Neuron (in vitro differentiated cells): ENCODE results near the gene DAO.
"Not testable (repeated sequence)": the region's sequence is repeated elsewhere in the genome, so short reads cannot be mapped to it uniquely, and the experiment has no call there.

Source experiments
- H2AFZ ChIP-seq: one replicate; pipeline ENCODE4 v1.6.1; 2013; ENCODE audit warnings: low read depth, mild to moderate bottlenecking, inconsistent platforms, low read length, moderate library complexity
- H3K27me3 ChIP-seq: one replicate; pipeline ENCODE4 v1.6.1; 2013; ENCODE audit warnings: low read length; ENCODE audit not compliant: insufficient read depth
- H3K36me3 ChIP-seq: one replicate; pipeline ENCODE4 v1.6.1; 2013; ENCODE audit warnings: low read length; ENCODE audit not compliant: insufficient read depth
- H3K4me1 ChIP-seq: one replicate; pipeline ENCODE4 v1.6.1; 2013; ENCODE audit warnings: low read length; ENCODE audit not compliant: insufficient read depth
- H3K4me3 ChIP-seq: 2 replicates; pipeline ENCODE4 v1.5.1; 2013; ENCODE audit warnings: mild to moderate bottlenecking, low read length, moderate library complexity
- H3K9me3 ChIP-seq: one replicate; pipeline ENCODE4 v1.6.1; 2013; ENCODE audit warnings: low read length

DAO gene

DNA sequence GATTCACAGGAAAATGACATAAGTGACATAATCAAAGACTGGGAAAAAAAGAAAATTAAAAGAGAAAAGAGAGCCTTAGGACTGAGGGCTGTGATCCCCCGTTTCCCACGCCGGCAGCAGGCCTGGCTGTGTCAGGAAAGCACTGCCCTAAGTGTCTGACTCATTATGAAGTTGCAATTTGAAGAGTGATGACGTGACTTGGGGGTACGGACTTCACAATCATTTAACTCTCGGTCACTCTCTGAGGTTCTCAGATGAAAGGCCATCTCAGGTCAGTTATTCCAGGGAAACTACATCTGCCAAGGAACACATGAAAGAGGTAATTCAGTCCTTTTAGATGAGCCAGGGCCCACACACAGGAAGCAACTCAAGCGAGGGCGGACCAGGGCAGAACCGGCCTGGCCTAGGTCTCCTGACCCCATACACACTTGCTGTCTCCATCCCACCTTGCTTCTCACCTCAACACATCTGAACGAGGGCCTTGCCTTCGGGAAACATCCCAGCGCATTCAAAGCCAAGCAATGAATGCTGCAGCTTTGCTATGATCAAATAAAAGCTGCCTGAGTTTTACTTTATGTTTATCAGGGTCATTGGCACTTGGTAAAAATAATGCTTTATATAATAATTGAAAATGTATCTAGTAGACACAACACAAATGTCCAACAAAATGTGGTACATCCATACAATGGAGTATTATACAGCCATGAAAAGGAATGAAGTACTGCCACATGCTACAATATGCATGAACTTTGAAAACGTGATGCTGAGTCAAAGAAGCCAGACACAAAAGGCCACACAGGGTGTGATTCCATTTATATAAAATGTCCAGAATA lies 25.2 kb upstream of the DAO start:
- H3K27me3 ChIP-seq: no peaks in the 10 kb centered on the region
- peaks cover 5% of the 10 kb centered on the region for H3K9me3 ChIP-seq
- peaks cover 18% of the 10 kb centered on the region for H3K36me3 ChIP-seq
- no peak overlapping the region for H3K4me3 ChIP-seq
- H3K4me1 ChIP-seq: peaks cover 26% of the 10 kb centered on the region
- H2AFZ ChIP-seq: no peak overlapping the region

DNA sequence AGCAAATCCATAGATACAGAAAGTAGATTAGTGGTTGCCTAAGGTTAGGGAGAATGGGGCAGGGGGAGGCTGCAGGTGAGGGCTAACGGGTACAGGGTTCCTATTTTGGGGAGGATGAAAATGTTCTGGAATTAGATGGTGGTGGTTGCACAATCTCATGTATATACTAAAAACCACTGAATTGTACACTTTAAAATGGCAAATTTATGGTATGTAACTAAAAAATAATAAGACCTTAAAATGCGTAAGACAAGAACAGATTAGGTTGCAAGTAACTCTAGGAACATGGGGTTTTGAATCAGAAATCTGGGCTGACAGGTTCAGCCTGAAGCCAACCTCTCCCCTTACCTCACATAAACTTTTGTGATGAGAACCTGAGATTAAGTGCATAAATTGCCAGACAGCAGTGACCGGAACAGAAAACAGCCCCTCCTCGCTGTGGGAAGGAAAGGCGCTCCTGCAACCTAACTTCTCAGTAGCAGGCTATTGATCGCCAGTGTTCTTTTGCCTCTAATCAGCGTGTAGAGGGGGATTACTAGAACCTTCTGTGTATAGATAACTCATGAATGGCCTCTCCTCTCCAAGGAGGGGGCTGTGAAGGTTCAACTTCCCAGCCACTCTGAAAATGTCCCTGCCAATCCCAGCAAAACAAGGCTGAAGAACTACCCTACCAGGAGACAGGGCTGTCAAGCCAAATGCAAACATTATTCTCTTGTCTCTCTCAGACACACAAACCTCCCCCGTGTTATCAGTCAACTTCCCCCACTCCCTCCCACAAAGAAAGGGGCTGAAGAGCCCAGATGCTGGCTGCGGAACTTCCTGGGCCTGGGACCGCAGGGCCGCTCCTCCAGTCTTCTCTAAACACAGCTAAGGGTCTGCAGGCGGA lies 24.4 kb upstream of the DAO start:
- Histone ChIP-seq H3K4me1 (peaks cover 26% of the 10 kb centered on the region), H3K4me3 (peak overlapping the region; percentile 66), H2AFZ (no peak overlapping the region), H3K9me3 (peaks cover 5% of the 10 kb centered on the region), H3K36me3 (peaks cover 18% of the 10 kb centered on the region), H3K27me3 (no peaks in the 10 kb centered on the region)

DNA sequence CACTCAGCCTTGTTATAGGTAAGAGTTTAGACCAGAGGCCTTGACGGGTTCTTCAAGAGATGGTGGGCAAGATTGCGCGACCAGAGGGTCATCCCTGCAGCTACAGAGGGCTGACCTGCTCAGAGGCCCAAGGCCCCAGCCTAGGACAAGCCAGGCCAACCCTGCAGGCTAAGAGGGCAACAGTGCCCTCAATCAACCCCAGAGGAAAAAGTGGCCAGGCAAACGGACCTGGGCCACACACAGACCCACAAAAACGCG lies 23.8 kb upstream of the DAO start:
- no peak overlapping the region for H2AFZ ChIP-seq
- H3K27me3 ChIP-seq: no peaks in the 10 kb centered on the region
- H3K36me3 ChIP-seq: peaks cover 18% of the 10 kb centered on the region
- H3K4me3 ChIP-seq: peak overlapping the region; percentile 66
- H3K4me1 ChIP-seq: peaks cover 26% of the 10 kb centered on the region
- H3K9me3 ChIP-seq: peaks cover 5% of the 10 kb centered on the region

DNA sequence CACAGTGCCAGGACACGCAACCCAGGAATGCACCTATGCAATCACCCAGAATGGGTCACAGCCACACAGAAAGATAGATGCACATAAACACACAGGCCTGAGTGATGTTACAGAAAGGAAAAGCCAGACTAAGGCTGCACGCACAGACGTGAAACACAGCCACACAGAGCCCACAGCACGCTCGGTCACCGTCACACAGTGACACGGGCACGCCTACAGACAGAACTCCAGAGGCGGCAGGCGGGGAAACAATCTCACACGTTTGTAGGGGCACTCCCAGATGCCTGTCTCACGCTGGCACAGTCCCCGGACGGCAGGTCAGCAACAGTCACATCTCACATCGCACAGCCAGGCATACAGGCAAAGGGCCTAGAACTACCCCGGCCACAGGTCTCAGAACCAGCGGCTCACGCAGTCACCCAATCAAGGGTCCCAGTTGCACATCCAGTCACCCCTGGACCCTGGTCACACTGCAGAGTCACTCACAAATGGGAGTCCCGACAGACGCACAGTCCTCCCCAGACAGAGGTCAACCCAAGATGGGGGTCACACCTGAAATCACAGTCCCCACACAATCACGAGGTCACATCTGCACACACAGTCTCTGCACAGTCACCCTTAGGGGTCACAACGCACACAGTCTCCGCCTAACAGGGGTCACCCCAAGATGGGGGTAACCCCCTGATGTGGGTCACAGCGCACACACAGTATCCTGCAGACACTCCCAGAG lies 23.3 kb upstream of the DAO start:
- H3K9me3 ChIP-seq: peaks cover 5% of the 10 kb centered on the region
- peak overlapping the region; percentile 66 for H3K4me3 ChIP-seq
- H3K36me3 ChIP-seq: peaks cover 17% of the 10 kb centered on the region
- H2AFZ ChIP-seq: no peak overlapping the region
- H3K27me3 ChIP-seq: no peaks in the 10 kb centered on the region
- H3K4me1 ChIP-seq: peaks cover 26% of the 10 kb centered on the region

DNA sequence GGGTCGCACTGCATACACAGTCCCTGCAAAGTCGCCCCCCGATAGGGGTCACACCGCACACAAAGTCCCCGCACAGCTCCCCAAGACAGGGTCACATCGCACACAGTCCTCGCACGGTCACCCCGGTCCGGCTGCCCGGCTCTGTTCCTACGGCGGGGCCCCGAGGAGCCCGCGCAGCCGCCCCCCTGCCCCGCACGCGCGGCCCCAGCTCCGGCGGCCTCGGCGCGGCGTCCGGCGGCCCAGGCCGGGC lies 22.8 kb upstream of the DAO start:
- H3K4me1 ChIP-seq: peaks cover 26% of the 10 kb centered on the region
- no peak overlapping the region for H2AFZ ChIP-seq
- no peaks in the 10 kb centered on the region for H3K27me3 ChIP-seq
- H3K9me3 ChIP-seq: peaks cover 5% of the 10 kb centered on the region
- H3K4me3 ChIP-seq: peak overlapping the region; percentile 66
- peaks cover 13% of the 10 kb centered on the region for H3K36me3 ChIP-seq

DNA sequence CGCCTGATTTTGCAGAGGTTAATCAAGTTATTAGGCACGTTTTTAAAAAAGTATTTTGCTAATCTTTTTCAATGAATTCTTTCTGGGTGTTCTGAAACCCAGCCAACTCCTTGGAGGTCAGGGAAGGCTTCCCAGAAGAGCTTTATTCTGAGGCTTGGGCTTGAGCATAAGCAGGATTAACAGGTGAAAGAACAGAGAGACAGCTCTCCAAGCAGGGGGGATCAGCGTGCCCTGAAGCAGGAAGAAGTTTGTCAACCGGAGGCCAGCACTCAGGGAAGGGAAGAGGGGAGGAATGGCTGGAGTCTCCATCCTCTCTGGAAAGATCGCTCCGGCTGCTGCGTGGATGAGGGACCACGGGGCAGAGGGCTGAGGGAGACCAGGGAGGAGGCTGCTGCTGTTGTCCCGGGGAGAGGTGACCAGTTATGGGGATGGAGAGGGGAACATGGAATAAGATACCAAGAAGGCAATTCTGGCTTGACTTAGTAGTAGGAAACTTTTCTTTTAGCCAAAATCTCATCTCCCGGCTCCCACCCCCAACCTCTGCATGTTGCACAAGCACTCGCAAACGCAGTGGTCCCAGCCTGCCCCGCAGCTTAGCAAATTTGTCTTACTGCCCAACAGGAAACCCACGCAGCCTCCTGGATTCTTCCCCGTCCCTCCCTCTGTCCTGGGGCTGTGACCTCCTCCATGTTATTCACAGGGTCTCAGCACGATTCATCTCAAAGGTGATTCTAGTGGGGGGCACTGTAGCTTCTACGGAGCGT lies 21.4 kb upstream of the DAO start:
- Histone ChIP-seq H3K9me3 (peaks cover 5% of the 10 kb centered on the region), H3K4me1 (peaks cover 26% of the 10 kb centered on the region), H3K36me3 (peaks cover 6% of the 10 kb centered on the region), H2AFZ (peak overlapping the region; percentile 11), H3K27me3 (no peaks in the 10 kb centered on the region), H3K4me3 (peak overlapping the region; percentile 66)

DNA sequence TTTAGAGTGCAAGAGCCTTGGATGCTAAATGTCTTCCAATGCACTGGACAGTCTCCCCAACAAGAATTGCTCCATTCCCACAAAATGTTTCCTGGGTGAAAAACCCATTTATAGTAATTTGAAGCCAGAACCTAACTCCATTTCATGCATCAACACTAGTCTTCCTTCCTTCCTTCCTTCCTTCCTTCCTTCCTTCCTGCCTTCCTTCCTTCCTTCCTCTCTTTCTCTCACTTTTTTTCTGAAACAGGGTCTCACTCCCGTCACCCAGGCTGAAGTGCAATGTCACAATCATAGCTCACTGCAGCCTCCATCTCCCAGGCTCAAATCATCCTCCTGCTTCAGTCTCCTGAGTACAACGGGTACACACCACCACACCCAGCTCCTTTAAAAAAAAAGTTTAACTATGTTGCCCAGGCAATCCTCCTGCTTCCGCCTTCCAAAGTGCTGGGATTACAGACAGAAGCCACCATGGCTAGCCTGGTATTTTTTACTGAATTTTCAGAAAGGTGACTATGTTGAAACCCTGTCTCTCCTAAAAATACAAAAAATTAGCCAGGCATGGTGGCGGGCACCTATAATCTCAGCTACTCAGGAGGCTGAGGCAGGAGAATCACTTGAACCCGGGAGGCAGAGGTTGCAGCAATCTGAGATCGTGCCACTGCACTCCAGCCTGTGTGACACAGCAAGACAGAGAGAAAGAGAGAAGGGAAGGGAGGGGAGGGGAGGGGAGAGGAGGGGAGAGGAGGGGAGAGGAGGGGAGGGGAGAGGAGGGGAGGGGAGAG lies 20.6 kb upstream of the DAO start:
- H3K9me3 ChIP-seq, H3K36me3 ChIP-seq, H3K27me3 ChIP-seq, H3K4me3 ChIP-seq: not testable (repeated sequence)
- H3K4me1 ChIP-seq: peaks cover 26% of the 10 kb centered on the region
- H2AFZ ChIP-seq: peak overlapping the region; percentile 11

DNA sequence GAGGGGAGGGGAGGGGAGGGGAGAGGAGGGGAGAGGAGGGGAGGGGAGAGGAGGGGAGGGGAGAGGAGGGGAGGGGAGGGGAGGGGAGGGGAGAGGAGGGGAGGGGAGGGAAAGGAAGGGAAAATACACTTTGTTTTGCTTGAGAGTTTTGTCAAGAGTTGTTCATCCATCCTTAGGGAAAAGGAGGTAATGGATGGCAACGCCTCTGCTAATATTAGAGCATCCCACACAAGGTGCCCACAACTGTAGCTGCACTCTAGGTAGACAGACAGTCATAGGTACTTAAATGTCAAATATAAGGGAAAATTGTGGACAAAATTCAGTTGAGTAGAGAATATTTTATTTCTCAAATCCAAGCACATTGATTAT lies 20.0 kb upstream of the DAO start:
- H3K4me3 ChIP-seq: no peak overlapping the region
- peaks cover 26% of the 10 kb centered on the region for H3K4me1 ChIP-seq
- H3K9me3 ChIP-seq: peaks cover 2% of the 10 kb centered on the region
- no peaks in the 10 kb centered on the region for H3K36me3 ChIP-seq
- H2AFZ ChIP-seq: no peak overlapping the region
- no peaks in the 10 kb centered on the region for H3K27me3 ChIP-seq

DNA sequence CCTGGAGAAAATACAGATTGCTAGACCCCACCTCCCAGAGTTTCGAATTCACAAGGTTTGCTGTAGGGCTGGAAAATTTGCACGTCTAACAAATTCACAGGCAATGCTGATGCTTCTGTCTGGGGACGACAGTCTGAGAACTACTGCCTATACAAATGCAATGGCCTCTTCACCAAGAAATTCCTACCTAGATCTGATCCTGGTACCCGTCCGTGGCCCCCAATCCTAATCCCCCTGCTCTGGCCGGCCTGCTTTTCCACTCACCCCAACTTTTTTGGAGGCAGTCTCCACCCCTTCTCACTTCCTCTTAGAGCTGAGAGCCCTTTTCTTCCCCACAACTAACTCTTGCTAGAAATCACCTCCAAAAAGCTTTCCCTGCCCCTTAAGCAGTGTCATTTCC lies 19.4 kb upstream of the DAO start:
- Histone ChIP-seq H3K9me3 (no peaks in the 10 kb centered on the region), H3K4me3 (no peak overlapping the region), H2AFZ (no peak overlapping the region), H3K36me3 (no peaks in the 10 kb centered on the region), H3K27me3 (no peaks in the 10 kb centered on the region), H3K4me1 (peaks cover 26% of the 10 kb centered on the region)

DNA sequence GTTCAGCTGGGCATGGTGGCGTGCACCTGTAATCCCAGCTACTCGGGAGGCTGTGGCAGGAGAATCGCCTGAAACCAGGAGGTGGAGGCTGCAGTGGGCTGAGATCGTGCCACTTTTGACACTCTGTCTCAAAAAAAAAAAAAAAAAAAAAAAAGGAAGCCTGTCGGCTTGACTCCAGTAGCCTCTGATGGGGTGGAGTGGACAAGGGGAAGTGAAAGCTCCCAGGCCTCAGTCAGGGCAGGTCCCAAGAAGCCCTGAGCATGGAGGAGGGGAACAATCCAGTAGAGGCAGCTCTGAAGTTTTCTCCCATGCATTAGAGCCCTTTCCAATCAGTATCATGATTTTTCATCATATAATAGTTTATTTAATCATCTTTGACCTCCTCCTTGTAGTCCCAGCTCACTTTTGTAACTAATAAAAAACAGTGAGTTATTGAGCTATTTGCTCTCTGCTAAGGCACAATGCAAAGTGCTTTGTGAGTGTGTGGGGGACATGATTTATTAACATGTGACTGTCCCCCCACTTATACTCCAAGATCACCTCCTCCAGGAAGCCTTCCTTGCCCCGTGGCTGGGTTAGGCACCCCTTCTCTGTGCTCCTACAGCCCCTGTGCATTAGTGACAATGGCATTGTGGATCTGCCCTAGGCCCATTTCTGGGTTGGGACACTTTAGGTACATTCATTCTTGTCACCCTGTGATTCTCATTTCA lies 17.9 kb upstream of the DAO start:
- no peak overlapping the region for H3K4me3 ChIP-seq
- H3K9me3 ChIP-seq: peaks cover 2% of the 10 kb centered on the region
- H3K4me1 ChIP-seq: peaks cover 13% of the 10 kb centered on the region

DNA sequence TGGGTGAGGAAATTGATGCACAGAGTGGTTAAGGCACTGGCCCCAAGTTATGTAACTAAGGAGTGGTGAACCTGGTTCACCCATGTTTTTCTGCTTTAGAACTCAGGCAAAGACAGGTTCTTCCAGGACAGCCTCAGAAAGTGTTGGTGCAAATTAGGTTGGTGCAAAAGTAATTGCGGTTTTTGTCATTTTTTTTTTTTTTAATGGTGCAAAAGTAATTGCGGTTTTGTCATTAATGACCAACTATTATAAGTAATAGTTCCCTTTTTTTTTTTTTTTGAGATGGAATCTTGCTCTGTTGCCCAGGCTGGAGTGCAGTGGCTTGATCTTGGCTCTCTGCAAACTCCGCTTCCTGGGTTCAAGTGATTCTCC lies 17.3 kb upstream of the DAO start:
- peaks cover 13% of the 10 kb centered on the region for H3K4me1 ChIP-seq
- peaks cover 2% of the 10 kb centered on the region for H3K9me3 ChIP-seq
- no peaks in the 10 kb centered on the region for H3K36me3 ChIP-seq
- no peak overlapping the region for H2AFZ ChIP-seq
- no peaks in the 10 kb centered on the region for H3K27me3 ChIP-seq
- H3K4me3 ChIP-seq: no peak overlapping the region

More for the DNA sequence above, 17.9 kb upstream of the DAO start:
- no peaks in the 10 kb centered on the region for H3K27me3 ChIP-seq
- no peak overlapping the region for H2AFZ ChIP-seq
- no peaks in the 10 kb centered on the region for H3K36me3 ChIP-seq

DNA sequence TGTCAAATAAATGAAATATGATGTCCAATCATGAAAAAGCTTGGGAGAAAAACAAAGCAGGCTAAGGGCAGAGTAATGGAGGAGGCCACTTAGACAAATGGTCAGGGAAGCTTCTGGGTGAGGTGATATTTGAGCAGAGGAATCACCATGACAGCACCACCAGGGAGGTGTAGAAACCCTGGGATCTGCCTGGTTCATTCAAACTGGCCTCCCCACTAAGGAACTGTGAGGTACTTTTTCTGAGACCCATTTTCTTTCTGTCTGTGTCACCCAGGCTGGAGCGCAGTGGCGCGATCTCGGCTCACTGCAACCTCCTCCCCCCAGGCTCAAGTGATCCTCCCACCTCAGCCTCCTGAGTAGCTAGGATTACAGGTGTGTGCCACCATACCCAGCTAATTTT lies 14.7 kb upstream of the DAO start:
- no peaks in the 10 kb centered on the region for H3K36me3 ChIP-seq
- peaks cover 2% of the 10 kb centered on the region for H3K9me3 ChIP-seq
- no peaks in the 10 kb centered on the region for H3K27me3 ChIP-seq
- H2AFZ ChIP-seq: no peak overlapping the region
- H3K4me3 ChIP-seq: no peak overlapping the region
- no peaks in the 10 kb centered on the region for H3K4me1 ChIP-seq
